GM19035 (cell line): Measurements from ENCODE around the gene WDR70.
"Not testable (repeated sequence)": the region's sequence is repeated elsewhere in the genome, so short reads cannot be mapped to it uniquely, and the experiment has no call there.

Experiments used
- ATAC-seq: cut with Tn5 transposase; IDR thresholded peaks from one replicate; pipeline ENCODE4 v1.9.1; 2021; ENCODE audit not compliant: unreplicated experiment

WDR70 gene

DNA sequence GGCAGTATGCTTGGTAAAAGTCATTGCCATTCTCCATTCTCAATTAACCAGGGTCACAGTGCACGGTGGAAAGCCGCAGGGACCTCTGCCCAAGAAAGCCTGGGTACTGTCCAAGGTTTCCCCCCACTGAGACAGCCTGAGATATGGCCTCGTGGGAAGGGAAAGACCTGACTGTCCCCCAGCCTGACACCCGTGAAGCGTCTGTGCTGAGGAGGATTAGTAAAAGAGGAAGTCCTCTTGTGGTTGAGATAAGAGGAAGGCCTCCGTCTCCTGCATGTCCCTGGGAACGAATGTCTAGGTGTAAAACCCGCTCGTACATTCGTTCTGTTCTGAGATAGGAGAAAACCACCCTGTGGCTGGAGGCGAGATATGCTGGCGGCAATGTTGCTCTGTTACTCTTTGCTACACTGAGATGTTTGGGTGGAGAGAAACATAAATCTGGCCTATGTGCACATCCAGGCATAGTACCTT, 293.0 kb downstream of the WDR70 start:
- ATAC-seq, result peak; percentile 59

DNA sequence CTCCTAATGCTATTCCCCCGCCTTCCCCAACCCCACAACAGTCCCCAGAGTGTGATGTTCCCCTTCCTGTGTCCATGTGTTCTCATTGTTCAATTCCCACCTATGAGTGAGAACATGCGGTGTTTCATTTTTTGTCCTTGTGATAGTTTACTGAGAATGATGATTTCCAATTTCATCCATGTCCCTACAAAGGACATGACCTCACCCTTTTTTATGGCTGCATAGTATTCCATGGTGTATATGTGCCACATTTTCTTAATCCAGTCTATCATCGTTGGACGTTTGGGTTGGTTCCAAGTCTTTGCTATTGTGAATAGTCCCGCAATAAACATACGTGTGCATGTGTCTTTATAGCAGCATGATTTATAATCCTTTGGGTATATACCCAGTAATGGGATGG, 295.2 kb downstream of the WDR70 start:
- not testable (repeated sequence) for ATAC-seq

DNA sequence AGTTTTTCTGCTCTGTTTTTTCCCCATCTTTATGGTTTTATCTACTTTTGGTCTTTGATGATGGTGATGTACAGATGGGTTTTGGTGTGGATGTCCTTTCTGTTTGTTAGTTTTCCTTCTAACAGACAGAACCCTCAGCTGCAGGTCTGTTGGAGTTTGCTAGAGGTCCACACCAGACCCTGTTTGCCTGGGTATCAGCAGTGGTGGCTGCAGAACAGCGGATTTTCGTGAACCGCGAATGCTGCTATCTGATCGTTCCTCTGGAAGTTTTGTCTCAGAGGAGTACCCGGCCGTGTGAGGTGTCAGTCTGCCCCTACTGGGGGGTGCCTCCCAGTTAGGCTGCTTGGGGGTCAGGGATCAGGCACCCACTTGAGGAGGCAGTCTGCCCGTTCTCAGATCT, 300.2 kb downstream of the WDR70 start:
- not testable (repeated sequence) for ATAC-seq

DNA sequence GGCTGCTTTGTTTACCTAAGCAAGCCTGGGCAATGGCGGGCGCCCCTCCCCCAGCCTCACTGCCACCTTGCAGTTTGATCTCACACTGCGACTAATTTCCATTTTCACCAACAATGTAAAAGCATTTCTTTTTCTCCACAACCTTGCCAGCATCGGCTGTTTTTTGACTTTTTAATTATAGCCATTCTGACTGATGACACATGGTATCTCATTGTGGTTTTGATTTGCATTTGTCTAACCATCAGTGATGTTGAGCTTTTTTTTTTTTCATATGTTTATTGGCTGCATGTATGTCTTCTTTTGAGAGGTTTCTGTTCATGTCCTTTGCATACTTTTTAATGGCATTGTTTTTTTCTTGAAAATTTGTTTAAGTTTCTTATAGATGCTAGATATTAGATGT, 300.8 kb downstream of the WDR70 start:
- ATAC-seq, result not testable (repeated sequence)

DNA sequence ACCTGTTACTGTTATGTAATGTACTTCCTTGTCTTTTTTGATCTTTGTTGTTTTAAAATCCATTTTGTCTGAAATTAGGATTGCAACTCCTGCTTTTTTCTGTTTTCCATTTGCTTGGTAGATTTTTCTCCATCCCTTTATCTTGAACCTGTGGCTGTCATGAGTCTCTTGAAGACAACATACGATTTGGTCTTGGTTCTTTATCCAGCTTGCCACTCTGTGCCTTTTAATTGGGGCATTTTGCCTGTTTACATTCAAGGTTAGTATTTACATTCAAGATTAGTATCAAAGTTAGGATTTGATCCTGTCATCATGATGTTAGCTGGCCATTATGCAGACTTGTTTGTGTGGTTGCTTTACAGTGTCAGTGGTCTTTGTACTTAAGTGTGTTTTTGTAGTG, 304.0 kb downstream of the WDR70 start:
- ATAC-seq, result no peak

DNA sequence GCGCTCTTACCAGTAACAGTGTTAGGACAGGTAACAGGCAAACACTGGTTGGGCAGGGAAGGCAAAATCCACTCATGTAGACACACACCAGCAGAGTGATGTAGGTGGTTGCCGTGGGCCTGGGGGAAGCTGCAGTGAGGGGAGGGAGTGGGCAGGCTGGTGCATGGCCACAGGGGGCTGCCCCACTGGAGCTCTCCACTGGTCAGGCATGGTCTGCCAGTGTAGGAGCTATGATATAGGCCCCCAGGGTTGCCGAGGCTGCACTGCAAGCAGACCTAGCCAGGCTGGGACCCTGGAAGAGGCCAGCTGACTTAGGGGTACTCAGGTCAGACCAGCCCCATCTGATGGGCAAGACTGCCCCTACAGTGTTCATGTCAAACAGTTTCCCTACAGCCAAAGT, 306.1 kb downstream of the WDR70 start:
- ATAC-seq, result no peak

DNA sequence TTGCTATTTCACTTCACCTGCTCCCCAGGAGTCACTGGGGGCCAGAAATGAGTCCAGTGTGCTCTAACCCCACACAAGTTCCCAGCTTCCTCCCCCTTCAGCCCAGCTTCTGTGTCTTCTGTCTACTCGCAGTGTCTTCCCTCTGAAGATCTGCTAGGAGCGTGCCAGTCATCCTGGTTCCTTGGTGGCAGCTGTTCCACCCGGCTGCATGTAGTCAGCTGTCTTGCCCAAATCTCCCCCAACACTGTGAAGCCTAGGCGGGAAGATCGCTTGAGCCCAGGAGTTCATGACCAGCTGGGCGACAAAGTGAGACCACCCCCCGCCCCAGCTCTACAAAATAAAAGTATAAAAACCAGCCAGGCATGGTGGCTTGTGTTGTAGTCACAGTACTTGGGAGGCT, 306.7 kb downstream of the WDR70 start:
- ATAC-seq, result no peak

DNA sequence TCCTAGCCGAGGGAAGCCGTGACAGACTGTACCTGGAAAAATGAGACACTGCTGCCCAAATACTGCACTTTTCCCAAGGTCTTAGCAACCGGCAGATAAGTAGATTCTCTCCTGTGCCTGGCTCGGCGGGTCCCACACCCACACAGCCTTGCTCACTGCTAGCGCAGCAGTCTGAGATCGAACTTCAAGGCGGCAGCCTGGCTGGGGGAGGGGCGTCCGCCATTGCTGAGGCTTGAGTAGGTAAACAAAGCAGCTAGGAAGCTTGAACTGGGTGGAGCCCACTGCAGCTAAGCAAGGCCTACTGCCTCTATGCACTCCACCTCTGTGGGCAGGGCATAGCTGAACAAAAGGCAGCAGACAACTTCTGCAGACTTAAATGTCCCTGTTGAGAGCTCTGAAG, 309.8 kb downstream of the WDR70 start:
- not testable (repeated sequence) for ATAC-seq

DNA sequence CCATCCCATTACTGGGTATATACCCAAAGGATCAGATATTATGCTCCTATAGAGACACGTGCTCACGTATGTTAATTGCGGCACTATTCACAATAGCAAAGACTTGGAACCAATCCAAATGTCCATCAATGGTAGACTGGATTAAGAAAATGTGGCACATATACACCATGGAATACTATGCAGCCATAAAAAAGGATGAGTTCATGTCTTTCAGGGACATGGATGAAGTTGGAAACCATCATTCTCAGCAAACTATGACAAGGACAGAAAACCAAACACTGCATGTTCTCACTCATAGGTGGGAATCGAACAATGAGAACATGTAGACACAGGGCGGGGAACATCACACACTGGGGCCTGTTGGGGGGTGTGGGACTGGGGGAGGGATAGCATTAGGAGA, 315.2 kb downstream of the WDR70 start:
- not testable (repeated sequence) for ATAC-seq

DNA sequence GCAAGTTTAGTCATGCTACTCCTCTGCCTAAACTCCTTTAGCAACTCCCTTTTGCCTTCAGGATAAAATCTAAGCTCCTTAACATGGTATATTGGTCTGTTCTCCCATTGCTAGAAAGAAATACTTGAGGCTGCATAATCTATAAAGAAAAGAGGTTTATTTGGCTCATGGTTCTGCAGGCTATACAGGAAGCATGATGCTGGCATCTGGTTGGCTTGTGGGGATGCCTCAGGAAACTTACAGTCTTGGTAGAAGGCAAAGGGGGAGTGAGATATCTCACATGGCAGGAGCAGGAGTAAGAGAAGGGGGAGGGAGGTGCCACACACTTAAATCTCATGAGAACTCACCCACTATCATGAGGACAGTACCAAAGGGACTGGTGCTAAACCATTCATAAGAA, 315.7 kb downstream of the WDR70 start:
- ATAC-seq, result no peak

DNA sequence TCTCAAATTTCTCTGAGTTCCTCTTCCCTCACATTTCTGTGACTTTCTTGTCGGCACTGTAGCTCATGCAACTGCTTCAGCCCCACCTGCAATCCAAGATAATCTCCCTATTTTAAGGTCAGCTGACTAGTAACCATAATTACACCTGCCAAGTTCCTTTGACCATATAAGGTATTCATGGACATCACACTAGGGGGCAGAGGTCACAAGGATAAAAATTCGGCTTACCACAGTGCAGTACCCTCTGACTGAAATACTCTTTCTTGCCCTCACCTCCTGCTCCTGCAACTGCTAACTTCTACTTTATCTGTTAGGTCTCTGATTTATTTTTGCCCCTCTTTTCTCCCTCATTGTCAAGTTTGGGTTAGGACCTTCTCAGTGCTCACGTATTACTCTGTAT, 316.5 kb downstream of the WDR70 start:
- no peak for ATAC-seq

DNA sequence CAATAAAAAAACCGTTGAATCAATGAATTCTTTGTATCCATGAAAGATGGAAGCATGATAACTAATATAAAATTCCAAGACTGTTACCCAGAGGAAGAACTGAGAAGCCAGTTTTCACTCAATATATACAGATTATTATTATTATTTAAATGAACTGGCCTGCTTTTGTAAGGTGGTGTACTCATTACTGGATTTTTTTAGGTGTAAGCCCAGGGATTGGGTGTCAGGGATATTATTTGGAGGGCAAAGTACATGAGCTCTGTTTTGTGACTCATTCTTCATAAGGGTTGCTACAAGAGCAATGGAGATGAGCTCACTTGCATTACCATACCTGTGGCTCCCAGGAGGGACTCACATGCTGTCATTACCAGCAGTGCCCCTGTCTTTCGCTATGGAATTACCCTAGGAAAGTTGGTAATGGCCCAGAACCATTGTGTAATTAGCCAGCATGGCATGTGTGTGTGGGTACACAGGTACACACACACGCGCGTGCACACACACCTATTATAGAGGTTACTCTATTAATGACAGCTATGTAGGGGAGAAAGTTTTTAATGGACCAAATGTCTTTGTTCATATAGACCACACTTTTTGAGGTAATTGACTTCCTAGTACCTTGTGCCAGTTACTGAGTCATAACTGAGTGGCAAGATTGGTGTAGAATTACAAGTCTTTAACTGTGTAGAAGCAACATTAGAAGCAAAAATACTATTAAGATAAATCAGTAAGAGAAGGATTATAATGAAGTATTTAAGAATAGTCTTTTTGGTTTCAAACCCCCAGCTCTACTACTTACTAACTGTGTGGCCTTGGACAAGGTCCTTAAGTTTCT, 317.3 kb downstream of the WDR70 start:
- ATAC-seq, result no peak

DNA sequence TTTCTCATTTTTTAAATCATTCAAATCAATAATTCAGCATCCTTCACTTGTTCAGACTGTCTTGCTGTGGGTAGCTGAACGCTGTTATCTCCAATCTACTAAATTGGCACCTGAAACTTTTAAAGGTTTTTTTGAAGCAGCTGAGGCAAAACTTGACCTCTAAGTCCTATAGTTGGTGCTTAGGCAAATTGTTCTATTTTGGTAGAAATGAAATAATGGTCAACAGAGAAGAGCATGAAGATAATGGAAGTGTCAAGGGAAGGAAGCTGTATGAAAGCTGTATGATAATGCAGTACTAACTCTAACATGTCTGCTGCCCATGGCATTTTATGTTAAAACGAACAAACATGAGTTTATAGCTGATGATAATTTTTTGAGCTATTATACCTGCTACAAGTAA, 322.8 kb downstream of the WDR70 start:
- ATAC-seq, result no peak

DNA sequence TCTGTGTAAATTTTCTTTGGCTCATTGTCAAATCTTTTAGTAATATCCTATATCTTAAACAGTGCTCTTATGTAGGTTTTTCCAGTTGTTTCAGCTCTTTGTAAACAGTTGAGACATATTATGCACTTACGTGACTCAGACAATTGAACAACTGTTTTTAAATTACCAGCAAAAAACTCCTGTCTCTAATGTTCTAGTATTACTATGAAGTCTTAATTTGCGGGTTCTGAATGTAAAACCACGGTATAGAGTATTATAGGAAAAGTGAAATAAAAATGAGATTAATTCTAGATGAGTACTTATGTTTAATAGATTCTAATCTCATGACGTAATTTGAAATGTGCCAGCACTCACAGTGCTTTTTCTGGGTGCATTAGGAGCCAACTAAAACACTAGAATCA, 324.7 kb downstream of the WDR70 start:
- no peak for ATAC-seq

DNA sequence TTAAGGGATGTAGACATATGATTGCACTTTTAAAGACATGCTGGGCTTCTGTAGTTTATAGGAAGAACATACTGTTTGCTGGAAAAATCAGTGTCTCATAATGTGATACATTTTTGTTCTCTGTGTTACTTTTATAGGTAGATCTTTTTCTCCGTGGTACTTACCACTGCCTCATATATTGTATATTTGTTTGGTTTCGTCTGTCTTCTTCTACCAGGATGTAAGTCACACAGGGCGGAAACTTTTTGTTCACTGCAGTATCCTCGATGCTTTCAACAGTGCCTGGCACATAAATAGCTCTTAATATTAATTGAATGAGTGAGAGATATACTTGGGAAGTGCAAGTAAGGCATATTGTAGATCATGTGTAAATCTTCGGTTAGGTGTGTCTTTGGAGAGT, 325.3 kb downstream of the WDR70 start:
- no peak for ATAC-seq

DNA sequence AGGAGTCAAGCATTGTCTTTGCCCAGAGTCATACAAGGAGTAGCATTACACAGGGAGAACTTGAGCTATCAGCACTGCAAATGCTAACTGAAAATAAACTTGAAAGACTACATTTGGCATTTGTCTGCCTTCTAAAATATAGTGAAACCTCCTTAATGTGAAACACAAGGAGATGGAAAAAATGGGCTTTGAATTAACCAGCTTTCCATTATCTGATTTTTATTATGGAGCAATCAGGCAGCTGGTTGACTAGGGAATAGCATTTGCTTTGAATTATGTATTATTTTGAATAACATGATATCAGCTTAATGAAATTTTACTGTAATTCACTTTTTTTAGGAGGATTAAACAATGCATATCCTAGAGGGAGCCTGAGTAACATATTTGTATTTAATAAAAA, 329.9 kb downstream of the WDR70 start:
- ATAC-seq, result no peak

DNA sequence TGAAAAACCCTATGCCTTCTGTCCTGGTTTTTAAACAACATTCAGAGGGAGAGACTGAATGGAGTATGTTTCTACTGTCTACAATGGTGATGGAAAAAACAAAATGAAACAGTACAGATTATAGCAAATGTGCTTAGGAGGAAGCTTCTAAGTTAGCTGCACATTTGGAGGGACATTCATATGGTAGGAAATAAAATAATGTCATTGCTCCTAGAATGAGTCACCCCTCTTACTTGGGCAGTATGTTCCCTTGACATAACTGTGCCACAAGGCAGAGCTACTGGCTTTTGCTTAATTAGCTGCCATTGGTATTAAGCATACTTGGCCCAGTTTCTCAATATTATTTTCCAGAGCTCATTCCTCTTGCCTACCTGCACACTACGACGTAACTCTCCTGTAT, 331.8 kb downstream of the WDR70 start:
- no peak for ATAC-seq

DNA sequence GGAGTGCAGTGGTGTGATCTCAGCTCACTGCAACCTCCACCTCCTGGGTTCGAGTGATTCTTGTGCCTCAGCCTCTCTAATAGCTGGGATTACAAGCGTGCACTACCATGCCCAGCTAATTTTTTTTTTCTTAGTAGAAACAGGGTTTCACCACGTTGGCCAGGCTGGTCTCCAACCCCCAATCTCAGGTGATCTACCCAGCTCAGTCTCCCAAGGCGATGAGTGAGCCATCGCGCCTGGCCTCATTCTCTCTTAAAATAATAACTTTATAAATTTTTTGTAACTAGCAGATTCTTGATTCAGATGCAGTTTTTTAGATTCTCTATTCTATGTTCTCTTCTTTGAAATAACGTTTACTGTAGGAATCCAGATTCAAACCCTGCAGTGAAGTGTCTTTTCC, 333.6 kb downstream of the WDR70 start:
- no peak for ATAC-seq

DNA sequence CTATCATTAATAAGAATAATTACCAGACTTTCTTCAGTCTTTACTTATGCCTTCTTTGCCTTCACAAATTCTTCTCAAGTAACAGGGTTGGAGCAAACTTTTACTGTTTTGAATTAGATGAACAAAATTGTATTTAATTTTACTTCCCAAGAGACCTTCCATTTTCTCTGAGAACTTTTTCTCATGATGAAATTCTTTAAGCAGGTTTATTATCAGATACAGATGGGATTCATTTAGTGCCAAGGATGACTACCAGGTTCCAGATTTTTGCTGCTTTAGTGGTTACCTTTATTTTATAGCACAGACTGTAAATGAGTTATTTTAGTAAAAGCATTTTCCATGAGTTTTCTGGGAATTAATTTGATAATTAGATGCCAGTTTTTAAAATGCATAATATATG, 335.6 kb downstream of the WDR70 start:
- ATAC-seq, result no peak

DNA sequence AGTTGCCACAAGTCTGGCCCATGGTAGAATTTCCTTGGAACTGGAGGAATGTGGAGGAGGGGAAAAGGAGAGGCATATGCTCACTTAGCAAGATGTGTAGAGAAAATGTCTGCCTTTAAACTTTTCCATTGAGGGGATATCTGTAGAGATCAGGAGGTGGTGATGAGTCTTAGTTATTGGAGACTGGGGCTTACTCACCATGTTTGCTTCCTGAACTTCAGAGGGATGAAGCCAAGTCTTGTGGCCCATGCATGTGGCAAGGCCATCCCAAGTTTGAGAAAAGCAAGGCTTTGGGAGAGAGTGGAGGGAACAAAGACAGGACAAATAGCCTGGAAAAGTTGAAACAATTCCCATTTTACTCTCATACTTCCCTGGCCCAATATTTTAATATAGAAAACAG, 336.2 kb downstream of the WDR70 start:
- no peak for ATAC-seq

DNA sequence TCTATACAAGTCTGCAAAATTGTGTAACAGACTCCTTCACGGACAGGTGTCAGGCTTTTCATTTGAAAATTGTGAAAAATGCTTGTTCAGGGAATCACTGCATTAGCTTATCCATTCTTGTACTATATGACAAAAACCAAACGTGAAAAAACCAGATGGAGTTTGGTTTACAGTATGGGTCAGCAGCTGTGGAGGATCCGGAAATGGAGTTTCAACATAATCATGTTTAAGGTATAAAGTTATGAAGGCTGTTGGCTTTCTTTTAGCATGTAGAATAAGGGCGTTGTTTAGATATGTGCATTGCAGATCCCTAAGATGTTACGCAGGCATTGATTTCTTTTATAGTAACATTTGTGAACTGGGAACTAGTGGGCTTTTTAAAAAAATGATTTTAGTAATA, 336.9 kb downstream of the WDR70 start:
- no peak for ATAC-seq

DNA sequence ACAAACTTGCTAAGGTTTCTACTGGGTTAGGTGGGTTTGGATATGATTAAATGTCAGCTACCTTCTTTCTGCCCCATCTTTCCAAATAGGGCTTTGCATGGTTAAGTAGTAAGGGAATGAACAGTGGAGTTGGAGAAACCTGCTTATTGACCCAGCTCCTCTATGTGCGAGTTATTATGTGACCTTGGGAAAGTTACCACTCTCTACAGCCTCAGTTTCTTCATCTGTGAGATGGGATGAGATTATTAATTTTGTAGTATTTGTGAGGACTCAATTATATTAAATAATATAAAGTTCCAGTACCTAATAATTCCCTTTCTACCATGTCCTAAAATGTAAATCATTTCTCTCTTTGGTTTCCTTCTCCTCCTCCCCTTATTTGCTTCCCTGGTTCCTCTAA, 337.3 kb downstream of the WDR70 start:
- no peak for ATAC-seq

DNA sequence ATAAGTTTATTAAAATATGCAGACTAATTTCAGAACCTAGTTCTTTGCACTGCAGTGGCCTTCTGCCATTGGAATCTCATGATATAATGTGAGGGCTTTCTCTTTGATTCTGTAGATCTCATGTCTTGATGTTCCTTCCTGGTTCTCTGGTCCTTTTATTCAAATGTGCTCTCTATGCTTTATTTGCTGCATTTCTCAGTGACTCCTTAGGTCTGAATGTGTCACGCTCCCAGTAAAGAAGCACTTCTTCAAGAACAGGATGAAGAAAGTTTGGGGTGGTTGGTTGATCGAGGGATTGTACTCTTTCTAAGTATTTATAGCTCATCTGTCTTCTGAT, 338.1 kb downstream of the WDR70 start:
- no peak for ATAC-seq
